Measurements from ENCODE around the gene RFX7.
"Not testable (repeated sequence)": the region's sequence is repeated elsewhere in the genome, so short reads cannot be mapped to it uniquely, and the experiment has no call there.

The RFX7 gene

DNA sequence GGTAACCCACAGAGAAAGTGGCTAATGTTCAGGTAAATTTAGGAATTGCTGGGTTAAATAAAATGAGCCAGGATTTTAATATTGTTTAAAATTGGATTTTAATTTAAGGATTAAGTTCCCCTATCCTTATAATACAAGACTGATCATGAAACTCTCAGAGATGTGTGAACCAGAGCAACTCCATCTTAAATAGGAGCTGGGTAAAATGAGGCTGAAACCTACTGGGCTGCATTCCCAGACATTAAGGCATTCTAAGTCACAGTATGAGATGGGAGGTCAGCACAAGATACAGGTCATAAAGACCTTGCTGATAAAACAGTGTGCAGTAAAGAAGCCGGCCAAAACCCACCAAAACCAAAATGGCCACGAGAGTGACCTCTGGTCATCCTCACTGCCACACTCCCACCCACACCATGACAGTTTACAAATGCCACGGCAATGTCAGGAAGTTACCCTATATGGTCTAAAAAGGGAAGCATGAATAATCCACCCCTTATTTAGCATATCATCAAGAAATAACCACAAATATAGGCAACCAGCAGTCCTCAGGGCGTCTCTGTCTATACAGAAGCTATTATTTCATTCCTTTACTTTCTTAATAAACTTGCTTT lies 40.3 kb downstream of the RFX7 start:
- not testable (repeated sequence) for DNase-seq

DNA sequence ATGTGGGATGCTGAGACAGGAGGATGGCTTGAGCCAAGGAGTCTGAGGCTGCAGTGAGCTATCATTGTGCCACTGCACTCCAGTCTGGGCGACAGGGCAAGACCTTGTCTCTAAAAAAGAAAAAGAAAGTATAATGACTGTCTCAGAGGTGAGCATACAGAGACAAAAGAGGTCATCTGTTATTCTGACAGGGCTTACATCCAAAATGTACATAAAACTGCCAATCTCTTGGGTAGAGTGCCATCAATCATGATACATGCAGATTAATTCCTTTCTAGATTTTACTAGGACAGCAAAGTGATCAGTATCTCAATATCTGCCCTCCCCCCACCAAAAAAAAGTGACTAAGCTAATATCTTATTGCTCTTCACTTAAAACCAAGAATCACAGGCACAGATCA lies 41.0 kb downstream of the RFX7 start:
- DNase-seq, result no peak

DNA sequence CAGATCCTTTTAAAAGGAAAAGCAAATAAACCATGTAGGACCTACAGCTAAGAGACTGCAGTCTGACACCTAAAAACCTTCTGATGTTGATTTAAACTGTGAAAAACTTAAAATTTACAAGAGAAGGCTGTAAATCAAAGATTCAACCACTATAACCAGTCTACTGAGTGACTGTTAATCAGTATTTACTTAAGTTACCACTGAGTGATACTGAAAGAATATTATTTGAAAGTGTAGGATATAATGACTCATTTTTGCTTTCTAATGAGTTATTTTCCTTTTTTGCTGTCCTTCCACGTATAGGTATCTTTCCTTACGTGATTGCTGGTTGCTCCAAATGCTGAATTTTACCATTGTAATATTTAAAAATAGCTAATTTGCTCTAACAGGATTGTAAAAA lies 44.6 kb downstream of the RFX7 start:
- DNase-seq, result no peak

DNA sequence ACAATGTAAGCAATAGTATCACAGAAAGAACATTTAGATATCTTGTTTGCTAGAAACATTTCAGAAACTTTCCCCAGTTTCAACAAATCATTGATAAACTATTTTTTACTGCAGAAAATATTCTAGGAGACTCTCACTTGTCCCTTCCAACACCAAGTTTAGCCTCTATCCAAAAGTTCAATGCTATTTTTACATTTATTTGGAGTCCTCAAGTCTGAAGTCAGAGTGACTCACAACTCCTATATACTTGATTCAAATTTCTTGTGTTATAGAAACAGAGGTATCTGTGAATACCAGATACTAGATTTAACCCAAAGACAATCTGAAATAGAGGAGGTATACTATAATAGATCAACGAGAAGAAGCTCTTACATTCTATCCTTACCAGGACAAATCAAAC lies 49.6 kb downstream of the RFX7 start:
- DNase-seq, result no peak

DNA sequence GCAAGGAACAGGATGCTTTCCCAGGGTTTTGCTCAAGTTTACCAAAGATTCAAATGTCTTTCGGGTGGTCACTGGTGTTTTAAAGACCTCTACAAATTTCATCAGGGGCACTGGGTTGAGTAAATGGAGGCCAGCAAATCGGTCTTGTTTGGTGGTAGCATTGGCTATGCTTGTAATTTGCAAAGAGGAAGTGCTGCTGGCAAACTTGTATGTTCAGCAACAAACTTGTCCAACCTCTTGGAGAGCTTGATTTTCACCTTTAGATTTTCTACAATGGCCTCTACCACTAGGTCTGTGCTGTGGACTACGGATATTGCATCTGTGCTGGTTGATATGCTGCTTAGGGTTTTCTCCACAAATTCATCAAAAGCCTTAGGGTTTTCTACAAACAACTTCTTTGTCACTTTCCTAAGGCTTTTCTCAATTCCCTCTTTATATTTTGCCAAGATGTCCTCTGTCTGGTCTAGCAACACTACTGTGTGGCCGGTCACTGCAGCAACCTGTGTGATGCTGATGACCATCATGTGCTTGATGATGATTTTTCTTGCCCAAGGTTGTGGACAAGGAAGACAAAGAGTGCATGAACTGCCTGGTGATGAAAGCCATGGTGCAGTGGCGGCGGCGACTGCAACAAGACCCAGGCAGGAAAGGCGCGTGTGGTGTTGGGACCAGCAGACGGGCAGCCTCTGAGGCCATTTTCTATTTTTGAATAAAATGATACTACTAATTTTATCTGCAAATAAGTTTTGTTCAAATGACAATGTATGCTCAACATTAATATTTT lies 50.8 kb downstream of the RFX7 start:
- DNase-seq, result no peak

DNA sequence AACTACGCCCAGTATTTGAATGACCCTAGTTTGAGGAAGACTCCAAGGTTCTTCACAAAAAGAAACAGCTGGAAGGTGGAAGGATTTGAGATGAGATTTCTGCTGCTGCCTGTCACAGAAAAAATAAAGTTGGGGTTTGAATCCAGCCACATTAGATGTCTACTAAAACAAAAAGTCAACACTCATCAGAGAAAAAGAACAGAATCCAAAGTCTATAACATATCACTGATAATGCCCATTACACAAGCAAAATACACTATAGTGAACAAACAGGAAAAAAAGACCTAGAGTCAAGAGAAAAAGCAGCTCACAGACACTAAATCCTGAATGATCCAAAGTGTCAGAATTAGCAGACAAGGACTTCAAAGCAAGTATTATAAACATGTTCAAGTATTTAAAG lies 56.0 kb downstream of the RFX7 start:
- DNase-seq, result no peak

DNA sequence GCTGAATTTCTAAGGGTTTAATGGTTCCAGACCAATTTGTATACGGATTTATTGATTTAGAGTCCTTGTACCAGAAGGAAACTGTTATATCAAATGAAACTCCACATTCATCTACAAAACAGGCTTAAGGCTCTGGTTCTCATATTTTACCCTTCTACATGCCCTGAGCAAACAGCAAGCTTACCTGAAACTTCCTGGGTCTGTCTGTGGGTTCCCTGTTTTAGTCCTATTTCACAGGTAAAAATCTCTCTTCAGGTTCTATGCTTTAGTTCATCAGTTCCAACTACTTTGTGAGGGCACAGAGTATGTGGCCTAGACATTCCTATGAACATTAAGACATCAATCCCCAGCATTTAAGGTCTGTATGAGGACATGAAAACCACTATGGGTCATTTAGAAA lies 57.7 kb downstream of the RFX7 start:
- no peak for DNase-seq

DNA sequence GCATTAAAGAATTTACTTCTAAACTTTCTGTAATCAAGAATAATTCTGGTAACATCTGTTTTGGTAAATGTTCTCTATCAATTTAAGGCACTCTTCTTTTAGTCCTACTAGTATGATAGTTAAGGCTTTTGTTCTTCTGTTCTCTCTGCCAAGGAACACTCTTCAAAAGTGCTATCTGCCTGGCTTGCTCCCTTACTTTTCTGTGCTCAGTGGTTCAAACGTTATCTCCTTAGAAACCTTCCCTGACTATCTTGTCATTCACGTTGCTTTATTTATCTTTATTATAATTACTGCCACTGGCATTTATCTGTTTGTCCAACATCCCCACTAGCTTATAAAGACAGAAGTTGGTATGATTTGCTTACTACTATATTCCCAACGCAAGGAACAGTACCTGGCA lies 59.2 kb downstream of the RFX7 start:
- no peak for DNase-seq

DNA sequence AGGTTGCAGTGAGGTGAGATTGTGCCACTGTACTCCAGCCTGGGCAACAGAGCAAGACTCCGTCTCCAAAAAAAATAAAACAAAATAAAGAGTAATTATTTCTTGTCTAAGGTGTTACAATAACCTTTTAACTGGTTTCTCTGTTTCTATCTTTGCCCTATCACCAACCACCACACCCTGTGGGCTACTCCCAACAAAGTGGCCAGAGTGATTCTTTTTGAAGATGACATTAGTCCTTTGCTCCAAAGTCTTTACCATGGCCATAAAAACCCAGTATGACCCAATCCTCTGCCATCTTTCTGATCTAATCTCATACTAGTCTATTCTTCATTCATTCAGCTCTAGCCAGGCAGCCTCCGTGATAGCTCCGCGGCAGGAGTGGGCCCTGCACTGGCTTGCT lies 62.8 kb downstream of the RFX7 start:
- no peak for DNase-seq

DNA sequence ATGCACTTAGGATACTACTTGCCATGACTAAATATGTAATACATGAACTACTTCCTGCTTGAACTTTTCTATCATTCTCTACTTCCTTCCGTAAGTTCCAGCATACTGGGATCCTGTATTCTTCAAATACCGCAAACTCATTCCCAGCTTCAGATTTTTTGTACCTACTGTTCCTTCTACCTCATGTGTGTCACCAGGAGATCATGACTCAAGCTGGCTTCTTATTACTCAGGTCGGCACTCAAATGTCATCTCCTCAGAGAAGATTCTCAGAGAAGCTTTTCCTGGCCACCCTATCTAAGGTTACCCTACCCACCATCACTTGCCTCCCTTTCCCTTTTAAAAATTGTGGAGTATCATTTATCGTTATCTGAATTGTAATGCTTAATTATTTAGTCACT lies 66.7 kb downstream of the RFX7 start:
- DNase-seq, result no peak

DNA sequence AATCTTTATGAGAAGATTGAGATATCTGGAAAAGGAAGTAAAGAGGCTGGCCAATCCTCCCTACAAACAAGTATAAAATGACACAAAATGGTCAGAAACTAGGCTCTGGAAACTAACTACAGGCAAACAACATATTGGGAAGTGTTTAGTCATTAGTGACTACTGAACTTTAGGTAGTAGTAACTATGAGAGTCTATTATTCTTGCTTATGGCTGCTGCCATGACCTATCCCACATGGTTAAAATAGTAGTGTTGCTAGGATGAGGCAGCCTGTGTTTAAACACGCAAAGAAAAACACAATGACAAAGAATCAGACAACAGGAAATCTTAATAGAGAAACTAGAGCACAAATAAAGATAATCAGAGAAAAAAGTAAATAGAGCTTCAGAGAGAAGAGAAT lies 67.9 kb downstream of the RFX7 start:
- no peak for DNase-seq

DNA sequence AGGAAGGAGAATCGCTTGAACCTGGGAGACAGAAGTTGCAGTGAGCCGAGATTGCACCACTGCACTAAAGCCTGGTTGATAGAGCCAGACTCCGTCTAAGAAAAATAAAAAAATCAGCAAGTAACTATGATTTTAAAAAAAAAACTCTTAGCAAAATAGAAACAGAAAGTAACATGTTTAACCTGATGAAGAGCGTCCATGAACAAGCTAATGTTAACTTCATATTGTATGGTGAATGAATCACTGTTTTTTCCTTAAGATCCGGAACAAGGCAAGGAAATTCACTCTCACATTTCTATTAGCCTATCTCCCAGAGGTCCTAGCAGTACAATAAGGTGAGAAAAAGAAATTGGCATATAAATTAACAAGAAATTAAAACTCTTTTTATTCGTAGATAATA lies 69.0 kb downstream of the RFX7 start:
- DNase-seq, result no peak

DNA sequence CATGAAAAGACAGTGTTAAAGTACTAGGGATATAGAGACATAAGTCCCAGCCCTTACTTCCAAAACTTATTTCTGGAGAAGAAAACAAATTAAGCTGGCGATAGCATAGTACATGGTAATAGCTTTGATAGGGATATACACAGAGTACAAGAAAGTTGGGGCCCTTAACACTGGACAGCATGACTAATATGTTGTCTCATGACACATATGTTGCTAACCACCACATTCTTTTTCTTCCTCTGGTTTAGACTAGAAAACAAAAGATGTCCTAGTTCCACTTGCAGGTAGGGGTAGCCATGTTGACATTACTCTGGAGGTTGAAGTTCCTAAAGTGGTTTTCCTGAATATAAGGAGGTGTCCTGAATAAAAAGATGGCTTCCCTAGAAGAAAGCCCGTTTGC lies 75.3 kb downstream of the RFX7 start:
- no peak for DNase-seq

DNA sequence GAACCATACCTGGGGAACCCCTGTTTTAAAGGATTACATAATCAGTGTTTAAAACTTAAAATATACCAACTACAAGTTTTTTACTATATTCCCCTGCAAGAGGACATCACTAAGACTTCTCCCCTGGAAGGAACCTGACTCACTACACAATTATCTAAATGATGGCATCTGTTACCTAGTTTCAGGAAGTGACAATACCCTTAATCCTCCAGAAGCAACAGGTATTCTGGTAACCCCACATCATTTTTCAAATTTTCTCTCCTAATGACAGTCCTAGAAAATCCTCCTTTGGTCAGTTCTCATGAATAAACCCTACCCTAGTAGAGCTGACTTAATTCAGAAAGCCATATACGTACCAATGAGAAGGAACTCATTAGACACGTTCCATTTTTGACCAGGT lies 78.4 kb downstream of the RFX7 start:
- no peak for DNase-seq

DNA sequence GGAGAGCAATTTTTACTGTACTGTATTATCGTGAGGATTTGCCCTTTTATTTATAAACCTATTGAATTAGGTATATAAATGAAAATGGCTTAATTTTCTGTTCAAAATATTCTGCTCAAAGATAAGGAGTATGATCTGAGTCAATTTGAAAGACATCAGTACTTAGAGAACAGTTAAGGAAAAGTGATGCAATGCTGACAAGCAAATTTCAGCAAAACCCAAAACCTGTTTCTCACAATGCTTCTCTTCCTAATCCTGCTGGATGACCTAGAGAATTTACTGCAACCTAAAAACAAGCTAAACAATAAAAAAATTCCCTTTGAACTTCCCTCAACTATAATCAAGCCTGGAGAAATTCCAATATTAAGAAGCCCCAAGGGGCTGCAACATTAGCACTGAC lies 82.7 kb downstream of the RFX7 start:
- DNase-seq, result no peak

DNA sequence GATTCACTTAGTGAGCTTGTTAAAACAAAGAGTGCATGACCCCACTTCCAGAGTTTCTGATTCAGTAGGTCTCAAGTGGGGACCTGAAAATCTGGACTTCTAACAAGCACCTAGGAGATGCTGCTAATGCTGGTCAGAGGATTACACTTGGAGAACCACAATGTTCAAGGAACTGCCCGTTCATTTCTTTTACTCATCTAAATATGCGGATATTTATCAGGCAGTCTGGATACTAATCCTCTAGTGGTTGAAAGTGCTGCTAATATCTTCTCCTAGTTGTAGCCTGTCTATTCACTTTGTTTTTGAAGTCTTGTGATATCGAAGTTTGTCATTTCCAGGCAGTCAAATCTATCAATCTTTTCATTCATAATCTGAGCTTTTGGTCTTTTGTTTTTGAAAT lies 86.8 kb downstream of the RFX7 start:
- no peak for DNase-seq

DNA sequence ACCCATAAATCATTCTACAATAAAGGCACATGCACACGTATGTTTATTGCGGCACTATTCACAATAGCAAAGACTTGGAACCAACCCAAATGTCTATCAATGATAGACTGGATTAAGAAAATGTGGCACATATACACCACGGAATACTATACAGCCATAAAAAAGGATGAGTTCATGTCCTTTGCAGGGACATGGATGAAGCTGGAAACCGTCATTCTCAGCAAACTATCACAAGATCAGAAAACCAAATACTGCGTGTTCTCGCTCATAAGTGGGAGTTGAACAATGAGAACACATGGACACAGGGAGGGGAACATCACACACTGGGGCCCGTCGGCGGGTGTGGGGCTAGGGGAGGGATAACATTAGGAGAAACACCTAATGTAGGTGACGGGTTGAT lies 88.4 kb downstream of the RFX7 start:
- DNase-seq, result not testable (repeated sequence)

DNA sequence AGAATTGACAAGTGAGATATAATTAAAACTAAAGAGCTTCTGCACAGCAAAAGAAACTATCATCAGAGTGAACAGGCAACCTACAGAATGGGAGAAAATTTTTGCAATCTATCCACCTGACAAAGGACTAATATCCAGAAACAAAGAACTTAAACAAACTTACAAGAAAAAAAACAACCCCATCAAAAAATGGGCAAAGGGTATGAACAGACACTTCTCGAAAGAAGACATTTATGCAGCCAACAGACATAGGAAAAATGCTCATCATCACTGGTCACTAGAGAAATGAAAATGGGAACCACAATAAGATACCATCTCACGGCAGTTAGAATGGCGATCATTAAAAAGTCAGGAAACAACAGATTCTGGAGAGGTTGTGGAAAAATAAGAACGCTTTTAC lies 88.9 kb downstream of the RFX7 start:
- not testable (repeated sequence) for DNase-seq

DNA sequence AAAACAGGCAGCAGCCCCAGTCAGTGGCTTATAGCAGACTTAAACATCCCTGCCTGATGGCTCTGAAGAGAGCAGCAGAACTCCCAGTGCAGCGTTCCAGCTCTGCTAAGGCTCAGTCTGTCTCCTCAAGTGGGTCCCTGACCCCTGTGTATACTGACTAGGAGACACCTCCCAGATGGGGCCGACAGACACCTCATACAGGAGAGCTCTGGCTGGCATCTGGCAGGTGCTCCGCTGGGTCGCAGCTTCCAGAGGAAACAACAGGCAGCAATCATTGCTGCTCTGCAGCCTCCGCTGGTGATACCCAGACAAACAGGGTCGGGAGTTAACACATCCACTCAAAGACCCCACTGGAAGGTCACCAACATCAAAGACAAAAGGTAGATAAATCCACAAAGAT lies 93.5 kb downstream of the RFX7 start:
- no peak for DNase-seq

DNA sequence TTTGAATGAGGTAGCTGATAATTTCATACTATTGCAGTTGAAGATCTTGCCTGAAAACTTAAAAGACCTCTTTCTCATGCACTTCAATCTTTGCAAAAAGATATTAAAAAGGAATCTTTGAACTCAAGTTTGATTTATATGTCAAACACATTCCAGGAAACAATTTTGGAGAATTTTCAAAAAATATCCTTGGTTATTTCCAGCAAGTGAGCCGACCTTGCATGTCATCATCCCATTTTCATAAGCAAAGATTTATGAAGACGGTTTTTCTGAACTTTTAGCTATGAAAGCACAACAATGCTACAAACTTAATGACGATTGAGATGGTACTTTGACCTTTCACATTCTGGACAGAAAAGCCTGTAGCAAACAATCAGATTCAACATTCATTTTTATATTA lies 95.6 kb downstream of the RFX7 start:
- no peak for DNase-seq

DNA sequence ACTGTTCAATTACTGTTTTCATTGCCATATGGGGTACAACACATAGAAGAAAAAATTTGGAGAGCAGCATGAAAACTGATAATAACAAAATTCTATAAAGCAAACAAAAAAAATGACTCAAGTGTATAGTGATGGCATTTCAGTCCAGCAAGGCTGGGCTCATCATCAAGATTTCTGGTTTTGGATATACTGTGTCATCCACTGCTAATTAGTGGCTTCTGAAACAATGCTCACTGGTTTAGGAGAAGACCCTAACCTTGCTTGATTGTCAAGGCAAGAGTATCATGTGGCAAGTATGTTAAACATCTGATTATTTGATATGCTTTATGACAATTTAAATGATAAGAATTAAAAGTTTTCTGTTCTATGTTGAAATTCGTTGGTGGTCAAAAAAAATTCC lies 96.9 kb downstream of the RFX7 start:
- no peak for DNase-seq

DNA sequence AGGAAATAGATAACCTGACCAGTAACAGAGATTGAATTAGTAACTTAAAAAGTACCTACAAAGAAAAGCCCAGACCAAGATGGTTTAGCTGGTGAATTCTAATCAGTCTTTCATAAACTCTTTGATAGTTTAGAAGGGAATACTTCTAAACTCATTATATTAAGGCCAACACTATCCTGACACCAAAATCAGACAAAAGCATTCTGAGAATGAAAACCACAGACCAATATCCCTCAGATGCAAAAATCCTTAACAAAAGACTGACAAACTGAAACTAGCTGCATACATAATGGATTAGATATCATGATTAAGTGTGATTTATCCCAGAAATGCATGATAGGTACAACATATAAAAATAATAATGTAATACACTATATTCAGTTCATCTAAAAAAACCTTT lies 115.6 kb downstream of the RFX7 start:
- no peak for DNase-seq

DNA sequence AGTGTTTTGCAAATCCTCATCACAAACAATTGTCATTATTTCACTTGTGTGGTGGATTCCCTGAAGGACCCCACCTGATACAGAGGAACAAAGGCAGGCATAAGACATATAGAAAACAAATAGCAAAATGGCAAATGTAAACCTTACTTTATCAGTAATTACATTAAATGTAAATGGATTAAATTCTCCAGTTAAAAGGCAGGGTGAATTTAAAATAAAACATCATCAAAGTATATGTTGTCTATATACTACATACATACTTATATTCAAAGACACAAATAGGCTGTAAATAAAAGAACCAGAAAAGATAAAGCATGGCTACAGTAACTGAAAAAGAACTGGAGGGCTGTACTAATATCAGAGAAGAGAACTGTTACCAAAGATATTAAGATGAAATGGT lies 117.3 kb downstream of the RFX7 start:
- no peak for DNase-seq

DNA sequence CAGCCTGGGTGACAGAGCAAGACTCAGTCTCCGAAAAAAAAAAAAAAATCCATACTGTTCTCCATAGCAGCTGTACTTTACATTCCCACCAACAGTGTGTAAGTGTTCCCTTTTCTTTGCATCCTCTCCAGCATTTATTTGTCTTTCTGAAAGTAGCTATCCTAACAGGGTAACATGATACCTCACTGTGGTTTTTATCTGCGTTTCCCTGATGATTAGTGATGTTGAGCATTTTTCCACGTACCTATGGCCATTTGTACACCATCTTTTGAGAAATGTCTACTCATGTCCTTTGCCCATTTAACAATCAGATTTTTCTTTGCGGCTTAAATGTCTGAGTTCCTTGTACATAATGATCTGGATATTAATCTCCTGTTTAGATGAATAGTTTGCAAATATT lies 119.3 kb downstream of the RFX7 start:
- no peak for DNase-seq

DNA sequence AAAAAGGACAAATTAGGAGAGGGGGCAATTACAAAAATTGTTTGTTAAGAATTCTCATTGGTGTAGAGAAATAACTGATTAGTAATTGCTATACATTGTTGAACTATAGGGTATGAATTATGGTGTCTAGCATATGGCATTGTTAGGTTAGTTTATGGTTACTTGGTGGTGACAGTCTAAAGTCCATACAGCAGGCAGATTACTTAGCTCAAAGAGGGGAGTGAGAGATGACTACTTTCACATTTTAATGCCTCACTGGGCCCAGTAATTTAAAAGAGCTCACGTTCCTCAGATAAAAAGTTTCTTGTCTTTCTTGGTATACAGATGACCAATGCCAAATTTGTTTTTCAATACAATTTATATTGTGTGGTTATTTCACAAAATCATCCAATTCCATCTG lies 137.8 kb downstream of the RFX7 start:
- DNase-seq, result no peak

All from activated CD4-positive, alpha-beta T cell treated with anti-CD3 and anti-CD28 coated beads, Interleukin-2, amount 50 U/mL, for 1 hour (primary cell).